Muscle layer of duodenum (tissue), 2 donors: Measurements from ENCODE around the gene LRTM2.

Experiments used
- H3K27ac ChIP-seq: one replicate; pipeline ENCODE4 v1.7.0; 2013; ENCODE audit warnings: mild to moderate bottlenecking, low read length
- H3K27me3 ChIP-seq: one replicate; pipeline ENCODE4 v1.7.0; 2013; ENCODE audit warnings: low read depth, mild to moderate bottlenecking, control low read depth, low read length
- H3K36me3 ChIP-seq, 2 donors: one replicate each; pipeline ENCODE4 v1.7.0; 2013; ENCODE audit warnings: low read length in 2 of 2, control low read depth in 1 of 2, mild to moderate bottlenecking in 1 of 2; ENCODE audit not compliant: insufficient read depth in 2 of 2, control insufficient read depth in 1 of 2
- H3K4me1 ChIP-seq, 2 donors: one replicate each; pipeline ENCODE4 v1.7.0; 2013; ENCODE audit warnings: low read length in 2 of 2, mild to moderate bottlenecking in 2 of 2, control low read depth in 1 of 2, moderate library complexity in 1 of 2; ENCODE audit not compliant: insufficient read depth in 2 of 2, control insufficient read depth in 1 of 2
- H3K4me3 ChIP-seq, 2 donors: one replicate each; pipeline ENCODE4 v1.7.0; 2013; ENCODE audit warnings: low read length in 2 of 2, low read depth in 1 of 2, mild to moderate bottlenecking in 1 of 2
- H3K9me3 ChIP-seq, 2 donors: one replicate each; pipeline ENCODE4 v1.7.0; 2013; ENCODE audit warnings: low read length in 2 of 2, control low read depth in 1 of 2, mild to moderate bottlenecking in 1 of 2; ENCODE audit not compliant: control insufficient read depth in 1 of 2
- donor health status: healthy.

Gene LRTM2

GRCh38 chr12:1863823-1864222, 43.5 kb downstream of the LRTM2 start:
- Histone ChIP-seq H3K36me3 (no peaks in the 10 kb centered on the region), H3K4me1 (no peaks in the 10 kb centered on the region), H3K4me3 (no peak overlapping the region), H3K9me3 (peaks cover under 1 to 5% of the 10 kb centered on the region in 2 donors), H3K27me3 (peaks cover 11% of the 10 kb centered on the region), H3K27ac (no peak overlapping the region)

GRCh38 chr12:1864456-1864855, 44.1 kb downstream of the LRTM2 start:
- Histone ChIP-seq H3K4me1 (no peaks in the 10 kb centered on the region), H3K9me3 (peaks cover 7% of the 10 kb centered on the region in 2 donors)

GRCh38 chr12:1864867-1865266, 44.5 kb downstream of the LRTM2 start:
- H3K4me1 ChIP-seq: no peaks in the 10 kb centered on the region
- no peaks in the 10 kb centered on the region for H3K36me3 ChIP-seq
- H3K4me3 ChIP-seq: no peak overlapping the region
- no peak overlapping the region for H3K27ac ChIP-seq
- peaks cover 8 to 11% of the 10 kb centered on the region in 2 donors for H3K9me3 ChIP-seq
- H3K27me3 ChIP-seq: peaks cover 11% of the 10 kb centered on the region

More at GRCh38 chr12:1864456-1864855, 44.1 kb downstream of the LRTM2 start:
- Histone ChIP-seq H3K36me3 (no peaks in the 10 kb centered on the region), H3K27me3 (peaks cover 11% of the 10 kb centered on the region), H3K4me3 (no peak overlapping the region), H3K27ac (no peak overlapping the region)

- Histone ChIP-seq H3K4me1 (no peaks in the 10 kb centered on the region), H3K4me3 (no peak overlapping the region), H3K27me3 (peaks cover 11% of the 10 kb centered on the region), H3K9me3 (peaks cover 8 to 11% of the 10 kb centered on the region in 2 donors), H3K36me3 (no peaks in the 10 kb centered on the region), H3K27ac (no peak overlapping the region)
These were observed 45.0 kb downstream of the LRTM2 start for GRCh38 chr12:1865284-1865866.

GRCh38 chr12:1869145-1869544, 48.8 kb downstream of the LRTM2 start:
- H3K4me3 ChIP-seq: no peak overlapping the region
- peaks cover 11% of the 10 kb centered on the region for H3K27me3 ChIP-seq
- H3K36me3 ChIP-seq: no peaks in the 10 kb centered on the region
- H3K27ac ChIP-seq: no peak overlapping the region
- no peaks in the 10 kb centered on the region for H3K4me1 ChIP-seq
- H3K9me3 ChIP-seq: peaks cover 8 to 11% of the 10 kb centered on the region in 2 donors

- Histone ChIP-seq H3K4me1 (no peaks in the 10 kb centered on the region), H3K27ac (no peak overlapping the region), H3K27me3 (peaks cover 2% of the 10 kb centered on the region), H3K9me3 (peaks cover 8 to 11% of the 10 kb centered on the region in 2 donors), H3K4me3 (no peak overlapping the region), H3K36me3 (no peaks in the 10 kb centered on the region)
These were observed 49.7 kb downstream of the LRTM2 start for GRCh38 chr12:1870086-1870485.

GRCh38 chr12:1870998-1871917, 50.9 kb downstream of the LRTM2 start:
- Histone ChIP-seq H3K27me3 (no peaks in the 10 kb centered on the region), H3K4me3 (no peak overlapping the region), H3K36me3 (no peaks in the 10 kb centered on the region)

GRCh38 chr12:1872001-1872400, 51.6 kb downstream of the LRTM2 start:
- Histone ChIP-seq H3K9me3 (peaks cover 8 to 11% of the 10 kb centered on the region in 2 donors), H3K4me3 (no peak overlapping the region), H3K27me3 (no peaks in the 10 kb centered on the region), H3K36me3 (no peaks in the 10 kb centered on the region), H3K27ac (no peak overlapping the region), H3K4me1 (no peaks in the 10 kb centered on the region)

More at GRCh38 chr12:1870998-1871917, 50.9 kb downstream of the LRTM2 start:
- H3K4me1 ChIP-seq: no peaks in the 10 kb centered on the region
- no peak overlapping the region for H3K27ac ChIP-seq
- H3K9me3 ChIP-seq: peaks cover 8 to 11% of the 10 kb centered on the region in 2 donors

- no peaks in the 10 kb centered on the region for H3K27me3 ChIP-seq
- H3K27ac ChIP-seq: no peak overlapping the region
- H3K4me3 ChIP-seq: no peak overlapping the region
- peaks cover 8 to 11% of the 10 kb centered on the region in 2 donors for H3K9me3 ChIP-seq
- no peaks in the 10 kb centered on the region for H3K4me1 ChIP-seq
- no peaks in the 10 kb centered on the region for H3K36me3 ChIP-seq
These were observed 52.1 kb downstream of the LRTM2 start for GRCh38 chr12:1872448-1872847.

GRCh38 chr12:1873531-1874510, 53.5 kb downstream of the LRTM2 start:
- Histone ChIP-seq H3K4me3 (no peak overlapping the region), H3K9me3 (peaks cover 6 to 7% of the 10 kb centered on the region in 2 donors), H3K27ac (no peak overlapping the region), H3K36me3 (no peaks in the 10 kb centered on the region), H3K27me3 (no peaks in the 10 kb centered on the region), H3K4me1 (no peaks in the 10 kb centered on the region)

GRCh38 chr12:1875608-1876007, 55.2 kb downstream of the LRTM2 start:
- Histone ChIP-seq H3K27me3 (no peaks in the 10 kb centered on the region), H3K4me1 (no peaks in the 10 kb centered on the region), H3K4me3 (no peak overlapping the region), H3K27ac (no peak overlapping the region), H3K9me3 (no peaks in the 10 kb centered on the region), H3K36me3 (no peaks in the 10 kb centered on the region)
